GM18508 (cell line): ENCODE results near the gene KRTAP2-1.
"Not testable (repeated sequence)": the region's sequence is repeated elsewhere in the genome, so short reads cannot be mapped to it uniquely, and the experiment has no call there.

Experiments
- ATAC-seq: cut with Tn5 transposase; IDR thresholded peaks from one replicate; pipeline ENCODE4 v1.9.1; 2021; ENCODE audit warnings: moderate number of reproducible peaks; ENCODE audit not compliant: insufficient read depth, unreplicated experiment

KRTAP2-1 gene

DNA sequence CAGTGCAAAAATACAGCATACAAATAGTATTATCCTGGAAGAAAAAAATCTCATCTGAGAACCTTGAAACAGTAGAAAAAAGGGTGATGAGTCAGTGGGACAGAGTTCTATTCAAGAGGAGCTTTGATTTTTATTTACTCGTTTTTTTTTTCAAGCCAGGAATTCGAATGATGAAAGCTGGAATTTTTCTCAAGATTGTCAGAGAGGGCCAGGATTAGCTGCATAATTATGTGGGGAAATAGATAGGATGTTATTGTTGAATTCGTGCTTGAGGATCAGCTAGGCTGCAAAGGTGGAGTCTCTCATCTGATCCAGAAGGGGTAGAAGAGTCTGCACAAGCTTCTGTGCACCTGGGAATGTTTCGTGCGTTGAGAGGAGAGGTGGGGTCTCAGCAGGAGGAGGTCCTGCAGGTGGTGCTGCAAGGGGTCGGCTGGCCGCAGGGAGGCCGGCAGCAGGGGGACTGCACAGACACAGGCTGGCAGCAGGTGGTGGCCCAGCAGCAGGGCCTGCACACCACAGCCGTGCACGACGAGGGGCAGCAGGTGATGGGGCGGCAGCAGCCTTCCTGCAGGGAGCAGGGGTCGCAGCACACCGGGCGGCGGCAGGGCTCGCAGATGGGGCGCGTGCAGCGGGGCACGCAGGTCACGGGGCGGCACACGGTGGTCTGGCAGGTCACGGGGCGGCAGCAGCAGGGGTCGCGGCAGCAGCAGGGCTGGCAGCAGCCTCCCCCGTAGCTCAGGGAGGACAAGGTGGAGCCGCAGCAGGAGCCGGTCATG lies 12.3 kb upstream of the KRTAP2-1 start:
- ATAC-seq, result not testable (repeated sequence)

DNA sequence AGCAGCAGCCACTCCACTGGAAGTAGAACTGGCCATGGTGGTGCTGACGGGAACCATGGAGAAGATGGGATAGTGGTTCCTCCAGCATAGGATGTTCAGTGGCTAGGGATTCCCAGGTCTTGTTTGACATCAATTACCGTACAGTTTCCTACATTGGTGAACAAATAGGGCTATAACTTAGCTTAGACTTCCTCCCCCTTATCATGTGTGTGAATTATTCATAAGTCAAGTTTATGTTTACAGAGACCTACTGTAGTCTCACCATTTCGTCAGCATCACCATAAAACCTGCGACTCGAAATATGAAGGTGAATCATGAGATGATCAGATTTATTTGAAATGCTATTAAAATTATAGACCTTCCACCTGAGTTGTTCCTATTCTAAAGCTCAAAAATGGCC lies 11.6 kb upstream of the KRTAP2-1 start:
- no peak for ATAC-seq

DNA sequence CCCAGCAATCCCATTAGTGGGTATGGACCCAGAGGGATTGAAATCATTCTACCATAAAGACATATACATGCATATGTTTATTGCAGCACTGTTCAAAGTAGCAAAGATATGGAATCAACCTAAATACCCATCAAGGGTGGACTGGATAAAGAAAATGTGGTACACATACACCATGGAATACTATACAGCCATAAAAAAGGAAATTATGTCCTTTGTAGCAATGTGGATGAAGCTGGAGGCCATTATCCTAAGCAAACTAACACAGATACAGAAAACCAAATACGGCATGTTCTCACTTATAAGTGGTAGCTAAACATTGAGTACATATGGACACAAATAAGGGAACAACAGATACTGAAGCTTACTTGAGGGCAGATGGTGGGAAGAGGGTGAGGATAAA lies 10.4 kb upstream of the KRTAP2-1 start:
- ATAC-seq, result no peak

DNA sequence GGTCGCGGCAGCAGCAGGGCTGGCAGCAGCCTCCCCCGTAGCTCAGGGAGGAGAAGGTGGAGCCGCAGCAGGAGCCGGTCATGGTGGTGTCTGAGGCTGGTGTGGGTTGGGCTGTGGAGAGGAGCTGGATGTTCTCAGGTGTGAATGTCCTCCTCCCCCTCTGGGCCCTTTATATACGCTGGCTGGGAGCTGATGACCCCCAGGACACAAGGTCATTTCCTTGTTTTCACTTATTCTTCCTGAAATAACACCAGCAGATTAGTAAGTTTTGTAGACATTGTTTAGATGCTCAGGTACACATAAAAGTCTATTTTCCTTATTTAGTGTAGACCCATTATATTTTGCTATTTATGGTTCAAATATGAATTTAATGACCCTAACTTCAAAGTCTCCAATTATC lies 8.0 kb upstream of the KRTAP2-1 start, which contains the start of gene KRTAP2-2:
Gene KRTAP2-2 (minus strand): TSS at position 101 of the 400 bp plus-strand sequence. CDS start 19 bp downstream, at position 82.
- not testable (repeated sequence) for ATAC-seq

DNA sequence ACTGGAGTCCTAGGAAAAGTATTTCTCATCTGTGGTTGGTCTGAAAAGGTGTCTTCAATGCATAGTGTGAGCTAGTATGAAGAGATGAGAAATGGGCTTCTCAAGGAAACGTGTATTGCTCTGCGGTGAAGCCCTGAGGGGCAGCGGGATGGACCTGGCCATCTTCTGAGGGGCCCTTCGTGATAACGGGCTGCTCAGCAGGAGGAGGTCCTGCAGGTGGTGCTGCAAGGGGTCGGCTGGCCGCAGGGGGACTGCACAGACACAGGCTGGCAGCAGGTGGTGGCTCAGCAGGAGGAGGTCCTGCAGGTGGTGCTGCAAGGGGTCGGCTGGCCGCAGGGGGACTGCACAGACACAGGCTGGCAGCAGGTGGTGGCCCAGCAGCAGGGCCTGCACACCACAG lies 7.4 kb upstream of the KRTAP2-1 start:
- not testable (repeated sequence) for ATAC-seq

DNA sequence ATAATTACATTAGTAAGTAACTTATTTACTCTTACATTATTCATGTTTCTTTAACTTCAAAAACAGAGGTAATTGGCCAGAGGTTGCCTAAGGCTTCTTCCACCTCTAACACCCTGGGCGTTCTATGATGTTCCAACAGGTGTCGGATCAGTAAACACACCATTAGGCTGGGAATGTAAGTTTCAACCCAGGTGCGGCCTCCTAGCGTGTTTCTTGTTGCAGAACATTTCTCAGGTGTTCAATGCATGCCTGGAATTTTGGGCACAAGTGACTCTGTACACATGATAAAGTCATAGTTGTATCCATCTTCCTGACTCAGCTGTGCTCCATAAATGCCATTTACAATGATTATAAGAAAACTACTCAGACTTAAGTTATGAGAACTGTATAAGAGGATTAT lies 6.9 kb upstream of the KRTAP2-1 start:
- no peak for ATAC-seq

DNA sequence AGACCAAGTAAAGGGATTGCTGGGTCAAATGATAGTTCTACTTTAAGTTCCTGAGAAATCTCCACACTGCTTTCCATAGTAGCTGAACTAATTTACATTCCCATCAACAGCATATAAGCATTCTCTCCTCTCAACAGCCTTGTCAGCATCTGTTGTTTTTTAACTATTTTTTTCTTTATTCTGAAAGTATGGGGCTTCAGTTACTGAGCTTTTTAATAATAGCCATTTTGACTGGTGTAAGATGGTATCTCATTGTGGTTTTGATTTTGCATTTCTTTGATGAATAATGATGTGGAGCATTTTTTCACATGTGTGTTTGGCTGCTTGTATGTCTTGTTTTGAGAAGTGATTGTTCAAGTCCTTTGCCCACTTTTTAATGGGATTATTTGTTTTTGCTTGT lies 5.5 kb upstream of the KRTAP2-1 start:
- no peak for ATAC-seq

DNA sequence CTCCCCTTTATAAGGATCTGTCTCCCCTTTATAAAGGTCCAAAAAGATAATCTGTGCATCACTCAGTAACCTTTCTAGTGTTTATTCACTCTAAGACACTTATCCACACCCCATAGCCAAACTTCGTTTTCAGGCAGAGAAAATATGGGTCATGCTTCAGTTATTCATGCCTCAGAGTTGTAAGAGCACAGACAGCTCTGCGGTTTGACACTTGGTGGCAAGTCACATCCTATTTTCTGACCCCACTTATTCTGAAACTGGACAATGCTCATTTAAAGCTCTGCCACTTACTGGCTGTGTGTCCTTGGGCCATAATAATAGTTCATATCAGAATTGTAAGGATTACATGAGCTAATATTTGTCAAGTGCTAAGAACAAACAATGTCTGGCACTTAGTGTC lies 2.0 kb upstream of the KRTAP2-1 start:
- no peak for ATAC-seq

DNA sequence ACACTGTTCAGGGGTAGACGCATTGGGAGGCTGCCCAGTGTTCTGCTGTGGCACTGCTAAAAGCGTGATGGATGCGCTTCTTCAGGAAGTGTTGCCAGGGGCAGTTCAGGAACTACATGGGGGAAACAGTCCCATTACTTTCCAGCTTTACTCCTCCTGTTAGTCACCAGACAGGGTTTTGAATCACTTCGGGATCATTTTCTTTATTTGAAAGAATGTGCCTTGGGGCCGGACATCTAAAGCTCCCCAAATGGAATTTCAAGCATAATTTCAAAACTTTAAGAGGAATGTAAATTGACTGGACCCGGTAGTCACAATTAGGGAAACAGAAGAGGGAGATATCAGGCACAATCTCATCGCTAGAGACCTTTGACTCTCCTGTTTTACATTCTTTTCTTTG lies 1.3 kb upstream of the KRTAP2-1 start:
- ATAC-seq, result no peak

DNA sequence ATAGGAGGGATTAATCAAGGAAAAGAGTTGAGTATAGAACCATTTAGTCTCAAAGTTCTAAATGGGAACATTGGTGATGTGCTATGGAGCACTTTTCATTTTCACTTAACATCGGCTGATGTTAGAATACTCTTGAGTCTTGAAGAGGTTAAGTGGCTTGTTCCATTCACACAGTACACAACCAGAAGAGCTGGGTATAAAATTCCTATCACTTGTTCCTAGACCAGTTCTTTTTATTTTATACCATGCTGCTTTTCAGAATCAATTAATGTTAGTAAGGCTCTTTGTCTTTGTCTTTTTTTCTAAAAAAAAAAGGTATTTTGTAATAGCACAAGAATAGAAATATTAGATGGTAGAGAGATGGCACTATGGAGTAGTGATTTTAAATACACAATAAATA lies 4.2 kb downstream of the KRTAP2-1 start:
- ATAC-seq, result no peak

DNA sequence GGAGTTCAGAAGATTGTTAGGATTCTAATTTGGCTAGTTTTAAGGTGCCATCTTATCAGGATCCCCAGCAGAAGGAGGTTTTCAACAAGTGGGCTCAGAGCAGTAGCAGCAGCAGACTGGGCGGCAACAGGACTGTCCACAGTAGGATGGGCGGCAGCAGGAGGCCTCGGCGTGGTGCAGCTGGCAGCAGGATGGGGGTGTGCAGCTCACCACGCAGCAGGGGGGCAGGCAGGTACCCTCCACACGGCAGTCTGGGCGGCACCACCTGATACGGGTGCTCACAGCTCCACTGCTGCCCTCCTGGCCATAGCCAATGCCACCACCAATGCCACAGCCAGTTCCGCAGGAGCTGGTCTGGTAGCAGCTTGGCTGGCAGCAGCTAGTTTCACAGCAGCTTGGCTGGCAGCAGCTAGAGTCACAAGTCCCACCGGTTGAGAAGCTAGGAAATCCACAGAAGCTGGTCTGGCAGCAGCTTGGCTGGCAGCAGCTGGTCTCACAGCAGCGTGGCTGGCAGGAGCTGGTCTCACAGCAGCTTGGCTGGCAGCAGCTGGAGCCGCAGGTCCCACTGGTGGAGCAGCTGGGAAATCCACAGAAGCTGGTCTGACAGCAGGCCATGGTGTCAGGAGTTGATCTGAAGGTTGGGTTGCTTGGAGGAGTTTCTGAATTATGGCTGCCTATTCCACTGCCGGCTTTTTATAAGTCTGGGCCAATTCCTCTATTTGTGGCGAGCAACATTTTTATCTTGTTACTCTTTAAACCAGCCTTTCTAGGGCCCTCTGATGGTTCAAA lies 6.1 kb downstream of the KRTAP2-1 start, which contains the start of gene KRTAP1-1:
Gene KRTAP1-1 (minus strand): TSS at position 668 of the 789 bp plus-strand sequence. CDS start 53 bp downstream, at position 615.
- ATAC-seq, result not testable (repeated sequence)

DNA sequence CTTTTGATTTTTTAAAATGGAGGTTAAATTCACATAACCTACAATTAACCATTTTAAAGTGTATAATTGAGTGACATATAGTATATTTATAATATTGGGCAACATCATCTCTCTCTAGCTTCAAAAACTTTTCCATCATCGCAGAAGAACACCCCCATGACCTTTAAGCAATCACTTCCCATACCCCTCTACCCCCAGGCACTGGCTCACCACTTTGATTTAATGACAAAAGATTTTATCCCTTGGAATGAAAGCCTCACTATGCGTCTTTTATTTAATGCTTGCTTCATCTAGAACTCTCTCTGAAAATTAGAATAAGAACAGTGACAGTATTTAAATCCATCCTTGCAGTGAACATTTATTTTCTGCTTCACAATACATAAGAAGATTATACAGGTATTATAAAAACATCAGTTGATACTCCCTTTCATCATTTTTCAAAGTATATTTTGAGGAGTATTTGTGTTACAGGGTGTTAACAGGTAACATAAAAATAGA lies 9.2 kb downstream of the KRTAP2-1 start:
- no peak for ATAC-seq

DNA sequence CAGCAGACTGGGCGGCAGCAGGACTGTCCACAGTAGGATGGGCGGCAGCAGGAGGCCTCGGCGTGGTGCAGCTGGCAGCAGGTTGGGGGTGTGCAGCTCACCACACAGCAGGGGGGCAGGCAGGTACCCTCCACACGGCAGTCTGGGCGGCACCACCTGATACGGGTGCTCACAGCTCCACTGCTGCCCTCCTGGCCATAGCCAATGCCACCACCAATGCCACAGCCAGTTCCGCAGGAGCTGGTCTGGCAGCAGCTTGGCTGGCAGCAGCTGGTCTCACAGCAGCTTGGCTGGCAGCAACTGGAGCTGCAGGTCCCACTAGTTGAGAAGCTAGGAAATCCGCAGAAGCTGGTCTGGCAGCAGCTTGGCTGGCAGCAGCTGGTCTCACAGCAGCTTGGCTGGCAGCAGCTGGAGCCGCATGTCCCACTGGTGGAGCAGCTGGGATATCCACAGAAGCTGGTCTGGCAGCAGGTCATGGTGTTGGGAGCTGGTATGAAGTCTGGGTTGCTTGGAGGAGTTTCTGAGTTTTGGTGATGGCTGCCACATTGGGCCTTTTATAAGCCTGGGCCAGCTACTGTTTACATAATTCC lies 12.7 kb downstream of the KRTAP2-1 start, which contains the start of gene KRTAP1-3:
Gene KRTAP1-3 (minus strand): TSS at position 529 of the 590 bp plus-strand sequence. CDS start 53 bp downstream, at position 476.
- not testable (repeated sequence) for ATAC-seq

DNA sequence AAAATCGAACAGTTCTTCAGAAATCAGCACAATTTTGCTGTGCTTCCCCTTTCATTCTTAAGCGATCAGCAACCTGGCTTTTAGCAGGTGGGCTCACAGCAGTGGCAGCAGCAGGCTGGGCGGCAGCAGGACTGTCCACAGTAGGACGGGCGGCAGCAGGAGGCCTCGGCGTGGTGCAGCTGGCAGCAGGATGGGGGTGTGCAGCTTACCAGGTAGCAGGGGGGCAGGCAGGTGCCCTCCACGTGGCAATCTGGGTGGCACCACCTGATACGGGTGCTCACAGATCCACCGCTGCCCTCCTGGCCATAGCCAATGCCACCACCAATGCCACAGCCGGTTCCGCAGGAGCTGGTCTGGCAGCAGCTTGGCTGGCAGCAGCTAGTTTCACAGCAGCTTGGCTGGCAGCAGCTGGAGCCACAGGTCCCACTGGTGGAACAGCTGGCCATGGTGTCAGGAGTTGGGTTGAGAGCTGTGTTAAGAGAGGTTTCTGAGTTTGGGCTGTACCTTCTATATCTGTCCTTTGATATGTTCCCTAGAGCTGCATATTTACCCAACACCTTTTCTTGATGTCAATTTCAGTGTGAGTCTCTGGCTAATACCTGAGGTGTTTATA lies 17.4 kb downstream of the KRTAP2-1 start, which contains the start of gene KRTAP1-4:
Gene KRTAP1-4 (minus strand): TSS at position 563 of the 613 bp plus-strand sequence. CDS start 117 bp downstream, at position 446.
- ATAC-seq, result no peak

DNA sequence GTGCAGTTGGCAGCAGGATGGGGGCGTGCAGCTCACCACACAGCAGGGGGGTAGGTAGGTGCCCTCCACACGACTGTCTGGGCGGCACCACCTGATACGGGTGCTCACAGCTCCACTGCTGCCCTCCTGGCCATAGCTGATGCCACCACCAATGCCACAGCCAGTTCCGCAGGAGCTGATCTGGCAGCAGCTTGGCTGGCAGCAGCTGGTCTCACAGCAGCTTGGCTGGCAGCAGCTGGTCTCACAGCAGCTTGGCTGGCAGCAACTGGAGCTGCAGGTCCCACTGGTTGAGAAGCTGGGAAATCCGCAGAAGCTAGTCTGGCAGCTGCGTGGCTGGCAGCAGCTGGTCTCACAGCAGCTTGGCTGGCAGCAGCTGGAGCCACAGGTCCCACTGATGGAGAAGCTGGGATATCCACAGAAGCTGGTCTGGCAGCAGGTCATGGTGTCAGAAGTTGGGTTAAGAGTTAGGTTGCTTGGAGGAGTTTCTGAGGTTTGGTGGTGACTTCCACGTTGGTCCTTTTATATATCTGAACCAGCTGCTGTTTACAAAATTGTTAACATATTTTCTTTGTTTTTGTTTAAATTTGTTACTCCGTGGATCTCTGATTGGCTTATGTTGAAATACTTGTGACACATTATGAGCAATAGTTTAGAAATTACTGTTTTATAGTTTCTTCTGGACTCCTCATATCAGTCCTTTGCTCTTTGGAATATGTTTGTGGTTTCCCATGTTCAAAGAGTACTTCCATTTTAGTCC lies 20.2 kb downstream of the KRTAP2-1 start, which contains the start of gene KRTAP1-5:
Gene KRTAP1-5 (minus strand): TSS at position 494 of the 757 bp plus-strand sequence. CDS start 53 bp downstream, at position 441.
- ATAC-seq, result no peak

DNA sequence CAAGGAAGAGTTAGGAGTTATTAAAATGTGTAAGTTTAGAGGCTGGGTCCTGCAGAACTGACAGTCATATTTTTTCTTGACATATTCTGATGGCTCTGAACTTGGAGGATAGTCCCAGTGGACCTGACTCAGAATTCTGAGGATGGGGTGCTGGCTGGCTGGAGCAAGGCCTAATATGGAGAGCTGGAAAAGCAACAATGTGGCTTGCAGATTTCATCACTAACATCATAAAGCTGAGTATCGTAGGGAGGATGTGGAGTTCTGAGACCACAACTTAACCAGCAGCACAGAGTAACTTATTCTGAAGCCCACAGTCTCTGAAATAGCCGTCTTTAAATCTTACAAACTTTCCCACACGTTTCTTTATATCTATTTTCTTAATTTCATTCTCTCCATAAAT lies 22.4 kb downstream of the KRTAP2-1 start:
- no peak for ATAC-seq

DNA sequence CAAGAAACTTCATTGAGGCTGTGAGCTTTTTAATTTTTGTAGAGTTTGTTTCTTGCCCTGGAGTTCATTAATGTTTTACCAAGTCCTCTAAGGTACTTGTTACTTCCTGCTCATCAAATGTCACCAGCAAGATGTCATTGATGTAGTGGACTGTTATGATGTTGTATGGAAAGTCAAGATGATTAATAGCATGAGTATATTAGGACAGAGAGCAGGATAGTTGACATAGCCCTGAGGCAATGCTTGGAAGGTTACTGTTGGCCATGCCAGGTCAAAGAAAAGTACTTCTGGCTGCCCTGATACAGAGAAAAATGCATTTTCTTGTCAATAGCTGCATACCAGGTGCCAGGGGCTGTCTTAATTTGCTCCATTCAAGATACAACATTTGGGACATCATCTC lies 26.8 kb downstream of the KRTAP2-1 start:
- ATAC-seq, result no peak

DNA sequence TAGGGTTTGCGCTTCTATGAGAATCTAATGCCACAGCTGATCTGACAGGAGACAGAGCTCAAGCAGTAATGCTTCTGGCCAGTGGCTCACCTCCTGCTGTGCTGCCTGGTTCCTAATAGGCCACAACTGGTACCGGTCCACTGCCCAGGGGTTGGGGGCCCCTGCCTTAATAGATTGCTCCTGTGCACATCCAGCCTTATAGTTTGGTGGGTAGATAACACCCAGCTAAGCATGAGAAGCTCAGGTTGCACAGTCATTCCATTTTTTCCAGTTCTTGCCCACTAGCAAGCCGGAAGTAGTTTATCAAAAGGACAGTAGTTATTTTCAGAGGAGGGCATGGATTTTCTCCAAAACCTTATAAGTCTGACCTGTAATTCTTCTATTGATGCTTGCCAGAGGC lies 27.7 kb downstream of the KRTAP2-1 start:
- ATAC-seq, result no peak

DNA sequence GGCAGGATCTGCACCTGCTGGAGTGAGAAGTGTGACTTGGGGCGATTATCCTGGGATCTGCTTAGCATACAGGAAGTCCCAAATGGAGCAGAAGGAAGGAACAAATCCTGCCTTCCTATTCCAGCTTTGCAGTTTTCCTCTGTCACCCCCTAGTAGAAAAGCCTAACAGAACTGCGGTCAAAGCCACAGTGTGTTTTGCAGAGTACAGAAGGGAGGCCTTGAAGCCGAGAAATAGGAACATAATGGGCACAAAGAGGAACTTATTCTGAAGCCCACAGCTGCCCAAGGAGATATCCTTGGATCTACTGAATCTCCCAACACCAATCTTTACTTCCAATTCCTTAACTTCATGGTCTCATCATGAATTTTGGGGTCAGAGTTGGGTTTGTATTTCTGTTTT lies 28.6 kb downstream of the KRTAP2-1 start:
- ATAC-seq, result no peak
